Measurements from ENCODE around the gene DMP1.

DNA sequence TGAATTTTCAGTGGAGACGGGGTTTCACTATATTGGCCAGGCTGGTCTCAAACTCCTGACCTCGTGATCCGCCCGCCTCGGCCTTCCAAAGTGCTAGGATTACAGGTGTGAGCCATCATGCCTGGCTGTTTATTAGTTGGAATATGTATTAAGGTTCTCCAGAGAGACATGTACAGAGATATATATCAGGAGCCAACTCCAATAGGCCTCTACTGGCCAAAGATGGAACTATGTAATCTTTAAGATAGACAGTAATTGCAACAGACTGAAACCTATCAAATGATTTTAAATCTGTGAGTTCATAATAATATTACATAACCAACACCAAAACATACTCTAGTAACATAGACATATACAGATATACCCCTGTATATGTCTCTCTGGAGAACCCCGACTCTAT, 5.8 kb upstream of the DMP1 start:
- TF ChIP-seq, protein P1, sequence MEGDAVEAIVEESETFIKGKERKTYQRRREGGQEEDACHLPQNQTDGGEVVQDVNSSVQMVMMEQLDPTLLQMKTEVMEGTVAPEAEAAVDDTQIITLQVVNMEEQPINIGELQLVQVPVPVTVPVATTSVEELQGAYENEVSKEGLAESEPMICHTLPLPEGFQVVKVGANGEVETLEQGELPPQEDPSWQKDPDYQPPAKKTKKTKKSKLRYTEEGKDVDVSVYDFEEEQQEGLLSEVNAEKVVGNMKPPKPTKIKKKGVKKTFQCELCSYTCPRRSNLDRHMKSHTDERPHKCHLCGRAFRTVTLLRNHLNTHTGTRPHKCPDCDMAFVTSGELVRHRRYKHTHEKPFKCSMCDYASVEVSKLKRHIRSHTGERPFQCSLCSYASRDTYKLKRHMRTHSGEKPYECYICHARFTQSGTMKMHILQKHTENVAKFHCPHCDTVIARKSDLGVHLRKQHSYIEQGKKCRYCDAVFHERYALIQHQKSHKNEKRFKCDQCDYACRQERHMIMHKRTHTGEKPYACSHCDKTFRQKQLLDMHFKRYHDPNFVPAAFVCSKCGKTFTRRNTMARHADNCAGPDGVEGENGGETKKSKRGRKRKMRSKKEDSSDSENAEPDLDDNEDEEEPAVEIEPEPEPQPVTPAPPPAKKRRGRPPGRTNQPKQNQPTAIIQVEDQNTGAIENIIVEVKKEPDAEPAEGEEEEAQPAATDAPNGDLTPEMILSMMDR (IDR thresholded peaks at IDR 0.05) = no peak
- no peak for TF ChIP-seq POLR2A (IDR thresholded peaks at IDR 0.05)
